RWPE2 (cell line): Measurements from ENCODE around the gene DEFB128.
"Not testable (repeated sequence)": the region's sequence is repeated elsewhere in the genome, so short reads cannot be mapped to it uniquely, and the experiment has no call there.

Experiments used
- ATAC-seq: fragments of 200-7000 bp; cut with Tn5 transposase; 3 replicates; pipeline ENCODE4 v1.9.1; 2021; ENCODE audit warnings: low read depth
- DNase-seq: peaks from one replicate; pipeline ENCODE4 v3.0.0-alpha.2; 2020; ENCODE audit warnings: low spot score
- H3K27ac ChIP-seq: fragments of 450-650 bp; 2 replicates; pipeline ENCODE4 v1.5.1; 2017; ENCODE audit warnings: mild to moderate bottlenecking; ENCODE audit not compliant: poor library complexity, severe bottlenecking
- H3K27me3 ChIP-seq: fragments of 250-450 bp; sonication (Bioruptor Pico); 2 replicates; pipeline ENCODE4 v1.5.1; 2021; ENCODE audit warnings: mild to moderate bottlenecking, moderate library complexity; ENCODE audit not compliant: insufficient read depth, poor library complexity, severe bottlenecking
- H3K36me3 ChIP-seq: fragments of 250-450 bp; sonication (Bioruptor Pico); 2 replicates; pipeline ENCODE4 v1.5.1; 2020; ENCODE audit warnings: low read depth, mild to moderate bottlenecking, moderate library complexity
- H3K4me1 ChIP-seq: fragments of 250-450 bp; sonication (Bioruptor Pico); 2 replicates; pipeline ENCODE4 v1.5.1; 2021; ENCODE audit warnings: mild to moderate bottlenecking, moderate library complexity; ENCODE audit not compliant: insufficient read depth, poor library complexity, severe bottlenecking
- H3K4me3 ChIP-seq: fragments of 250-450 bp; sonication (Bioruptor Pico); 2 replicates; pipeline ENCODE4 v1.5.1; 2021; ENCODE audit warnings: mild to moderate bottlenecking, moderate library complexity; ENCODE audit not compliant: severe bottlenecking
- H3K9me3 ChIP-seq: fragments of 250-450 bp; sonication (Bioruptor Pico); 2 replicates; pipeline ENCODE4 v1.5.1; 2021; ENCODE audit warnings: mild to moderate bottlenecking, moderate library complexity; ENCODE audit not compliant: severe bottlenecking
- CTCF ChIP-seq: fragments of 450-650 bp; IDR thresholded peaks from one replicate; pipeline ENCODE4 v1.5.1; 2017; ENCODE audit warnings: mild to moderate bottlenecking, moderate library complexity; ENCODE audit not compliant: poor library complexity, severe bottlenecking

The DEFB128 gene

GRCh38 chr20:215796-216195 is 26.3 kb upstream of the DEFB128 start:
- no peaks in the 10 kb centered on the region for H3K36me3 ChIP-seq
- H3K4me1 ChIP-seq: no peaks in the 10 kb centered on the region
- no peak overlapping the region for H3K4me3 ChIP-seq
- peaks cover 5% of the 10 kb centered on the region for H3K27me3 ChIP-seq
- TF ChIP-seq CTCF: no peak
- DNase-seq (no peak), ATAC-seq (no peak)
- no peak overlapping the region for H3K27ac ChIP-seq
- no peaks in the 10 kb centered on the region for H3K9me3 ChIP-seq

GRCh38 chr20:214383-214782 is 24.9 kb upstream of the DEFB128 start:
- Histone ChIP-seq H3K27me3 (no peaks in the 10 kb centered on the region), H3K36me3 (no peaks in the 10 kb centered on the region), H3K4me1 (no peaks in the 10 kb centered on the region), H3K27ac (no peak overlapping the region), H3K9me3 (no peaks in the 10 kb centered on the region), H3K4me3 (no peak overlapping the region)
- DNase-seq (no peak), ATAC-seq (no peak)
- TF ChIP-seq CTCF: no peak

- no peak for TF ChIP-seq CTCF
- H3K36me3 ChIP-seq: no peaks in the 10 kb centered on the region
Measured at GRCh38 chr20:210809-211502, 21.4 kb upstream of the DEFB128 start.

DNA sequence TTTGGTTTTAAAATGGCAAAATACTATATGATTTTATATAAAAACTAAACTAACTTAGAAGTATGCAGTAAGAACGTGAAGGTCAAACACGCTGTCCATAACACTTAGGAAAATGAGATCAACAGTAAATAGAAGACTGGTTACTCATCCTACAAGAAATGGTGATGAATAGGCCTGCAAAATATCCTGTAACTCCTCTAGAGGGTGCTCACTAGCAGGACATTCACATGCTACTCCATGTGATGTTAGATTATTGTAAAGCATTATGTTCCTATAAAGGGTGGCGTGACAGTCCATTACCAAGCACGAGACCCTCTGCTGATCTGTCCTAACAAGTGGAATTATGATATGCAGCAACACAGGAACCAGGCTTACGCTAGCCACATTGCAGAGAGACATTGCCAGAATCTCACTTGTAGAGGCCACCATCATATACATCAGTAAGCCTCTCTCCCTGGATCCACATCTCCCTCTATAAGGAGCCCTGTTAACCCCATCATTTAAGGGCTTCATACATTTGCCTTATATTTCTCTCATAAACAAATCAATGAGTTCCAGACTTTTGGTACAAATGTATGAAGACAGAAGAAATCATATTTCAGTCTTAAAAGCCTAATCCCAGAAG is 19.5 kb upstream of the DEFB128 start:
- Histone ChIP-seq H3K27me3 (peaks cover 20% of the 10 kb centered on the region), H3K4me3 (no peak overlapping the region), H3K27ac (no peak overlapping the region), H3K4me1 (no peaks in the 10 kb centered on the region), H3K36me3 (no peaks in the 10 kb centered on the region), H3K9me3 (no peaks in the 10 kb centered on the region)
- DNase-seq: no peak
- peak; percentile 84 for ATAC-seq
- peak; percentile 66 for TF ChIP-seq CTCF

More at GRCh38 chr20:210809-211502, 21.4 kb upstream of the DEFB128 start:
- H3K27ac ChIP-seq: no peak overlapping the region
- no peak overlapping the region for H3K4me3 ChIP-seq
- no peaks in the 10 kb centered on the region for H3K9me3 ChIP-seq
- DNase-seq: no peak
- no peaks in the 10 kb centered on the region for H3K4me1 ChIP-seq
- peaks cover 8% of the 10 kb centered on the region for H3K27me3 ChIP-seq
- ATAC-seq: no peak

GRCh38 chr20:203630-204029 is 14.1 kb upstream of the DEFB128 start:
- H3K36me3 ChIP-seq, H3K9me3 ChIP-seq, ATAC-seq, H3K27ac ChIP-seq, H3K4me3 ChIP-seq, H3K4me1 ChIP-seq, DNase-seq: not testable (repeated sequence)
- H3K27me3 ChIP-seq: peaks cover 20% of the 10 kb centered on the region
